IPS-18c (cell line): Measurements from ENCODE around the gene CHD6.
A peak's percentile ranks its signal among the peaks of the same experiment; 100 is the strongest.

Experiments used
- H3K4me3 ChIP-seq: 2 replicates; pipeline ENCODE4 v1.7.0; 2013; ENCODE audit warnings: low read depth, mild to moderate bottlenecking, low read length, moderate library complexity; ENCODE audit not compliant: insufficient read depth
- H3K9me3 ChIP-seq: one replicate; pipeline ENCODE4 v1.6.1; 2013; ENCODE audit warnings: mild to moderate bottlenecking, low read length, moderate library complexity; ENCODE audit not compliant: control insufficient read depth, insufficient read depth

Gene CHD6

GRCh38 chr20:41627001-41627495 lies 8.9 kb upstream of the CHD6 start:
- Histone ChIP-seq H3K4me3 (no peak overlapping the region), H3K9me3 (no peaks in the 10 kb centered on the region)

GRCh38 chr20:41623625-41624375 lies 5.6 kb upstream of the CHD6 start:
- Histone ChIP-seq H3K4me3 (no peak overlapping the region), H3K9me3 (no peaks in the 10 kb centered on the region)

DNA sequence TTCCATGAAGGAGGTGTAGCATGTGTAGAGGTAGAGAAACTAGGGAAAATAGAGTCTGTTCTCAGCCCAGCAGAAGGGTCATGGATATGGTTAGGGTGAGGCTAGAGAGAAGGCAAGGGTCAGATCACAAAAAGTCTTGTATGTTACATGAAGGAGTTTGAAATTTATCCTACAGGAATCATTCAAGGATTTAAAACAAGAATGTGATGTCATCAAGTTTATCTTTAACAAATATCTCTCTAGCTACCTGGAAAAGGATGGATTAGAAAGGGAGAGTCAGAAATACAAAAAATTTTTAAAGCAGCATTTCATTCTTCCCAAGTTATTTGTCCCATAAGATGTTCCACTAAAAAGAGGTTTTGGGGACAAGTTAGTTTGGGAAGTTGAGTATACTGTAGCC lies 4.4 kb upstream of the CHD6 start:
- no peak overlapping the region for H3K4me3 ChIP-seq
- H3K9me3 ChIP-seq = no peaks in the 10 kb centered on the region

DNA sequence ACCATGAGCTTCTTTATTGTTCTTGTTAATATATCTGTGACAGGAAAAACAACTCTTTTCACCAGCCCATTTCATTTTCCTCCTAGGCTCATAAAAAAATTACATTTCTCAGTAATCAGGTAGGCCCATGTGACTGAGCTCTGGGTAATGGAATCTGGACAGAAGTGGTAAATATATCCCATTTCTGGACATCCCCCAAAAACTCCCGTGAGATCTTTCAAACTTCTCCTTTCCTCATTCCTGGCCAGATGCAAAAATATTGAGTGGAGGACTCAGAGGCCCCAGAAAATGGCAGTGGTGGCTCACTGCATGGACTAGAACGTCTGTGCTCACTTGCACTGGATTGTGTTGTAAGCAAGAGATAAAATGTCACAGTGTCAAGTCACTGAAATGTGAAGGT lies 3.8 kb upstream of the CHD6 start:
- Histone ChIP-seq H3K4me3 (no peak overlapping the region), H3K9me3 (no peaks in the 10 kb centered on the region)

DNA sequence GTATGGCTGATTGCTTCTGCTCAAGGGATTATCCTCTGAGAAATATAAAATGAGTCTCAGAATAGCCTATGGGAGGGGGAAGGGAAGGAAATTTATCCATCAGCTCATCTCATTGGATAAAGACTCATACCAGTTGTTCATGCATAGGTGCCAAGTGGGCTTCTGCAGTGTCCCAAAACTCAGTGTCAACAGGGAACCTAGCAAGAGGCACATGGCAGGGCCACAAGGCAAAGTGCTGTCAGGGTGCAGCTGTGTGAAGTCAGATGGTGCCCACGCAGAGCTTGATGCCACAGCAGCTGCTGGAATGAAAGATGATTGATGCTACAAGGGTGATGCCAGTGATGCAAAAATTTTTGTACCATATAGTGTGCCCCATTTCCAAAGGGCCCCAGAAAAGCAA lies 3.2 kb upstream of the CHD6 start:
- no peaks in the 10 kb centered on the region for H3K9me3 ChIP-seq

DNA sequence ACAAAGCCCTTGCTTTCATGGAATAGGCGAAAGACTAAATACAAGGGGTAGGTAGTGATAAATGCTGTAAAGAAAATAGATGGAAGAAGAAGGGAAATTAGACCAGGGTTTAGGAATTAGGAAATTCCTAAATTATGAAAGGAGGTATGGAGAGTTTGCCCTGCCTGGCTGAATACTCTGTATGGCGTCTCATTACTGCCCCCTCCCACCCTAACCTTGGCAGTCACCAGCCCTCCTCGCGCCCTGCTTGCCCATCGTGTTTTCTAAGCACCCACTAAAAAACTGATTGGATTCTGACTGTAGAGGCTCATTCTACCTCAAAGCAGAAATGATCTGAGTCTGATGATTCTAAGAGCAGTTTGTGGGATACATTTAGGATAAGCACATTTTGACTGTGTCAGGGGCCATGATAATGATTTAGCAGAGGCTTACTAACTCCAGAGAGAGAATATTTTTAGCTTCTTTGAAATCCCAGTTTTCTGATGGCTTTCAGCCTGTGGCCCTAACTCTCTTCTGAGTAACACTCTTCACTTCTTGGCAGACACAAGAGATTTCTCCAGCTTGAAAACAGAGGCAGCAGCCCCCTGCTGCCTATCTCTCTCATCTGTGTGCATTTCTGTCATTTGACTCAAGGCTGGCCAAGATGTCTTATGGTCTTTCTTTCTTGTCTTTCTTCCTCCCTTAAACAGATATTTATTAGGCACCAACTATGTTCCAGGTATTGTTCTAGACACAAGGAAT lies 1.4 kb upstream of the CHD6 start:
- H3K4me3 ChIP-seq = peak overlapping the region; percentile 63; the same call in 1 of the 2 replicates
- no peaks in the 10 kb centered on the region for H3K9me3 ChIP-seq

More for the DNA sequence above, 3.2 kb upstream of the CHD6 start:
- H3K4me3 ChIP-seq = no peak overlapping the region

GRCh38 chr20:41618807-41619311 lies 682 bp upstream of the CHD6 start:
- H3K9me3 ChIP-seq = no peaks in the 10 kb centered on the region
- peak overlapping the region; percentile 63 for H3K4me3 ChIP-seq

- Histone ChIP-seq H3K9me3 (no peaks in the 10 kb centered on the region), H3K4me3 (peak overlapping the region; percentile 73)
These were observed 897 bp downstream of the CHD6 start for GRCh38 chr20:41617059-41617901.

DNA sequence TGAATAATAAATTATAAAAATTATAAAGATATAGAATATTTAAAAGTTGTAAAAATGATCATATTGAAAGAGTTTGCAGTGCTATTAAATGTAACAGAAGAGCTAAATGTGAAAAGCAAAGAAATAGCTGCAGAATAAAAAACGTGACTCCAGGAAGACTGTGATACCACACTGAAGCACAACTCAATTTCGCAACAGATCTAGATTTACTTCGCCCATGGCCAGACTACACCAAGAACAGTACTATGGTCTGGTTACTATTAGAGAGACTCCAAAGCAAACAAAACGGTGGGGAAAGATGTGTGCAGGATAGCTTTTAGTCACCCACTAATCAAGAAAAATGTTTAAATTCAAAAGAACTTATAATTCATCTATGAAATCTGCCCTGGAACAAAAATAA lies 1.9 kb downstream of the CHD6 start:
- H3K4me3 ChIP-seq = no peak overlapping the region

GRCh38 chr20:41615676-41616075 lies 2.5 kb downstream of the CHD6 start:
- Histone ChIP-seq H3K9me3 (no peaks in the 10 kb centered on the region), H3K4me3 (no peak overlapping the region)

More for the DNA sequence above, 1.9 kb downstream of the CHD6 start:
- H3K9me3 ChIP-seq = no peaks in the 10 kb centered on the region

- no peaks in the 10 kb centered on the region for H3K9me3 ChIP-seq
- H3K4me3 ChIP-seq = no peak overlapping the region
These were observed 3.1 kb downstream of the CHD6 start for GRCh38 chr20:41615110-41615509.

GRCh38 chr20:41613321-41613720 lies 4.9 kb downstream of the CHD6 start:
- no peak overlapping the region for H3K4me3 ChIP-seq
- H3K9me3 ChIP-seq = no peaks in the 10 kb centered on the region

- no peak overlapping the region for H3K4me3 ChIP-seq
- no peaks in the 10 kb centered on the region for H3K9me3 ChIP-seq
These were observed 8.7 kb downstream of the CHD6 start for GRCh38 chr20:41609474-41609873.

- H3K4me3 ChIP-seq = no peak overlapping the region
- H3K9me3 ChIP-seq = no peaks in the 10 kb centered on the region
These were observed 9.6 kb downstream of the CHD6 start for GRCh38 chr20:41608606-41609005.

- H3K9me3 ChIP-seq = peaks cover 2% of the 10 kb centered on the region
- no peak overlapping the region for H3K4me3 ChIP-seq
These were observed 10.4 kb downstream of the CHD6 start for GRCh38 chr20:41607791-41608190.

DNA sequence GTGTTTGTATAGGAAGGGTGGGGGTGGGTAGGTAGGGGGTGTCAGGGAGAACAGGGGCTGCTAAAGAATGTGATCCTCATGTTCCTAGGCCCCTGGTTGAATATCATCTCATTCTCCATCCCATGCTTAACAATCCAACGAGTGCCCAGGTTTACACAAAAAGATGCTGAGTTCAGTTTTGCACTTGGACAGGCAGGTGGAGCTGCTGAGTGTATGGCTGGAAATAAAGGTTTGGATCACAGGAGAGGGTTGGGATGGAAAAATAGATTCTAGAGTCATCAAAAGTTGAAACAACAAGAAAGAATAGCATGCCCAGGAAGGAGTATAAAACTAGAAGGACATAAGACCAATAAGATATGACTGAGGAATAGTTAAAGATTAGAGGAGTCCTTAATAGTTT lies 14.2 kb downstream of the CHD6 start:
- Histone ChIP-seq H3K4me3 (no peak overlapping the region), H3K9me3 (peaks cover 2% of the 10 kb centered on the region)

GRCh38 chr20:41601742-41602141 lies 16.4 kb downstream of the CHD6 start:
- Histone ChIP-seq H3K9me3 (peaks cover 8% of the 10 kb centered on the region), H3K4me3 (no peak overlapping the region)
